NCI-H524 (cell line): ENCODE data around the gene HOXD1.

Source experiments
- DNase-seq, 2 experiments: peaks; one replicate each; lab custom pipeline; 2025; lab: John Stamatoyannopoulos, UW

Gene HOXD1

GRCh38 chr2:176187899-176188773, at the start of gene HOXD1:
Gene HOXD1 (plus strand): TSS chr2:176188668. CDS start chr2:176188802, 134 bp downstream.
- peak; percentile 26 to 67 for DNase-seq

DNA sequence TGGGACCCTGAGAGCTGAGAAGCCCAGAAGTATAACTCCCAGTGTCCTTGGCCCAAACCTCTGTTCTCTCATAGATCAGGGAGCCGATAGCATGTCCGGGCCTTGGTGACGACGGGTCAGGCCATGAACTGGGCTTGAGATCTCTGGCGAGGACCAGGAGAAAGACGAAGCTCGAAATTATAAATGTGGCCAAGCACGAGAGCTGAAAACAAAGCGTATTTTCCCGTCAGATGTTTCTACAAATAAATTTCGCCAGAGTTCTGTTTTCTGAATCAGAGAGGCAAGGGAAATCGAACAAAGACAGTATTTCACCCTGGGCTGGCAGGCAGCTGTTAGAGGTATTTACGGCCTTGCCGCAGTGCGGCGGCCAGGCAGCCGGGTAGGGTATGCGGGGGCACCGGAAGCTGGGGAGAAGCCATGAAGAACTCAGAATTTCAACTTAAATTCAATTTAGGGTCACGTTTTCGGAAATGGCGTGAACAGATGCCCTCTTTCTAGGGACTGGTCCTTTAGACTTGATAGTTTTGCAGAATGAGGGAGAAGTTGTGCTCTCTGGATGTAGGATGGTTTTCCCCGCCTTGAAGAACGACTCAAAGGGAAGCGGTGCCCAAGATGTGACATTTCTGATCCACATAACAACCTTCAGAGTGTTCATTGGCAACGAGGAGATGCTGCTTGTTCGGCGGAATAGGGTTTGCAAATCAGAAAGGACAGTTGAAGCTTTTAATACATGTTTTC, 49.4 kb upstream of the HOXD1 start:
- DNase-seq, result no peak

- peak in 1 of 2 experiments; percentile 56 for DNase-seq
These were observed 48.6 kb upstream of the HOXD1 start for GRCh38 chr2:176139661-176140512.

- peak; percentile 78 to 87 for DNase-seq
These were observed 47.8 kb upstream of the HOXD1 start for GRCh38 chr2:176140513-176141317.

DNA sequence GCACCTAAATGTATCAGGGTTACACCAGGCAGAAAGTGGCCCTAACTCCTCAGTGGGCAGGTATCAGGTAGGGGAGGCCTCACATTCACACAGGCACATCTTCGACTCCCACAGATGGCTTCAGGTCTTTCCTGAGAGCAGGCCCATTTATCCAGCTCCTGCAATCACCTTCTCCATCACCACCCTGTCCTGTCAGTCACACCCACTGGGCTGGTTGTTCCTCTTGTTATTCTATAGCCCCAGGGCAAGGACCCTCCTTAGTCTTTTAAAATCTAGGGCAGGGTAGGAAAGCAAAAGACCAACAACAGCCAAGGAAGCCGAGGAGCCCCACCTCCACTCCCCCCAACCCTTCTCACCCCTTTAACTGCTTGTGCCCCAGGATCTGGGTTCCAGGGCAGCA, 46.2 kb upstream of the HOXD1 start:
- DNase-seq, result no peak

GRCh38 chr2:176145085-176145969, 43.1 kb upstream of the HOXD1 start:
- DNase-seq, result no peak

DNA sequence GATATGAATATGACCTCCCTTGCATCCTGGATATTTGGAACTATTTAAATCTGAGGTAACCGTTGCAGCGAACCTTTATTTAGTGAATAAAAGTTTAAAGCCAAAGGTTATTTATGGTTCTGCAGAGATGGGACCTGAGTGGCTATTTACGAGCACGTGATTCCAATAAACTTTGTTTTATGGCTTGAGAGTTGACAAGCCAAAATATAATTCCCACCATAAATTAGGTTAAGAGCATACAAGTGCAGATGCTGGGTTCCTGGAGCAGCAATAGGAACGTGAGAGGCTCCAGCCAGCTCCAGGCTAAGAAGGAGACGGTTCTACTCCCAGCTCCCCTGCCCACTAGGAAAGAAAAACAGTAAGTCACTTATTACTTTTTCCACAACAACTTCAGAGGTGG, 42.4 kb upstream of the HOXD1 start:
- no peak for DNase-seq

GRCh38 chr2:176146645-176147044, 41.8 kb upstream of the HOXD1 start:
- DNase-seq, result no peak

DNA sequence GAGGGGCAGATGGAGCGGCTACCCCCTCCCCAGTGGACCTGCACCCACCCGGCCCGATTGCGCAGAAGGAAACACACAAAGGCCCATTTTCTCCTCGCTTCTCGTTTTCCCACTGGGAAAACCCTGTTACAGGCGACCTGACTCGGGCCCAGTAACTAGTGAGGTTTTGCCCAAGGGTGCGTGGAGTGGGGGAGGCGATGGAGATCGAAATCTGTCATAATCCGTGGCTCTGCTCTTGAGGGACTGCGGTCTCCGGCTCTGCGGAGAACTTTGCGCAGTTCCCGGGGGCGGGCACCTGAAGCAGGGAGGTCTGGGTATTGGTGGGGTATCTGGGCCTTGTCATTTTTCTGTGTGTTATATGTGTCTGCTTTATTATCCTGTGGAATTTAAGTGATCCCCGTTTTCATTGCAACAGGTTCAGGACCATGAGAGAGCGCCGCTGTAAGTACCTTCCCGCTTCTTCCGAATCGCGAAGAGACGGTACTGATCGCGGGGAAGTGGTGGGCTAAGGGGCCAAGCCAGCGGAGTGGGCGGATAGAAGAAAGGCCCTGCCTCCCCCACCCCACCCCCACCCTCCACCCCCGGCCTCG, 41.2 kb upstream of the HOXD1 start:
- no peak for DNase-seq

- no peak for DNase-seq
These were observed 40.5 kb upstream of the HOXD1 start for GRCh38 chr2:176147800-176148496.

DNA sequence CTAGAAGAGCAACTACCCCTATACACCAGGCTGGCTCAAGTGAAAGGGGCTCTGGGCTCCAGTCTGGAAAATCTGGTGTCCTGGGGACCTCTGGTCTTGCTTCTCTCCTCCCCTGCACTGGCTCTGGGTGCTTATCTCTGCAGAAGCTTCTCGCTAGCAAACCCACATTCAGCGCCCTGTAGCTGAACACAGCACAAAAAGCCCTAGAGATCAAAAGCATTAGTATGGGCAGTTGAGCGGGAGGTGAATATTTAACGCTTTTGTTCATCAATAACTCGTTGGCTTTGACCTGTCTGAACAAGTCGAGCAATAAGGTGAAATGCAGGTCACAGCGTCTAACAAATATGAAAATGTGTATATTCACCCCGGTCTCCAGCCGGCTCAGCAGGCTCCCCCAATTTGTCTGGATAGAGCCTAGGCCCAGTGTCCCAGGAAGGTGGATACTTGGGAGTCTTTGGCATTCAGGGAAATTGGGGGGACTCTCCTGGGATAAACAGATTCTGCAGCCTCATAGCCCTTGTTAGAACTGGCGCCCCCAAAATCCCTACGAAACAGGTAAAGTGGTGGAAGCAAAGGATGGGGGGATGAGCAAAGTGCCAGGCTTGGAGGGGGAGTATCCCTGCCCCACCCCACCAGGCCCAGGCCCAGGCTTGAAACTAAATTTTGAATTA, 39.6 kb upstream of the HOXD1 start:
- no peak for DNase-seq

GRCh38 chr2:176149481-176149938, 39.0 kb upstream of the HOXD1 start:
- DNase-seq, result no peak

DNA sequence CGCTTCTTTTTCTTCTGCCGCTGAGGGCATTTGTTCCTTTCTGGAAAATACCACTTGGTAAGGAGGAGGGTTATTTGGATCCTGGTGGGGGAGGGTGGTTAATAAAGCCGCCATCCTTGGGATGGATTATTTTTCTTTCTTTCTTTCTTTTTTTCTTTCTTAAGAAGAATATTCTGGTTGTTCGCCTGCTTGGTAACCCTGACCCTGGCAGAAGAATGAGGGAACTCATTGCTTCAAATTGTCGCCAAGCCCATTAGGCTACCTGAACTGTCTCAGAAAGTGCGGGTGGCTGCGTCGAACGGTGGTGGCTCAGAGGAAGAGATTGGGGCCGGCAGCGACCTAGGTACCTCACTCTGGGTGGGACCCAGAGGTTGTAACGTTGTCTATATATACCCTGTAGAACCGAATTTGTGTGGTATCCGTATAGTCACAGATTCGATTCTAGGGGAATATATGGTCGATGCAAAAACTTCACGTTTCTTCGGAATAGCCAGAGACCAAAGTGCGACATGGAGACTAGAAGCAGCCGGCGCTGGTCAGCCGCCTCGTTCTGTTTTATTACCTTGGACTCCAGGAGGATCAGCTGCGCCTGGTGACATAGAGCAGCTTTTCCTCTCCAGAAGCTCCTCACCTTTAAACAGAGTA, 38.4 kb upstream of the HOXD1 start:
- DNase-seq, result no peak

GRCh38 chr2:176150584-176151441, 37.7 kb upstream of the HOXD1 start:
- DNase-seq, result no peak

DNA sequence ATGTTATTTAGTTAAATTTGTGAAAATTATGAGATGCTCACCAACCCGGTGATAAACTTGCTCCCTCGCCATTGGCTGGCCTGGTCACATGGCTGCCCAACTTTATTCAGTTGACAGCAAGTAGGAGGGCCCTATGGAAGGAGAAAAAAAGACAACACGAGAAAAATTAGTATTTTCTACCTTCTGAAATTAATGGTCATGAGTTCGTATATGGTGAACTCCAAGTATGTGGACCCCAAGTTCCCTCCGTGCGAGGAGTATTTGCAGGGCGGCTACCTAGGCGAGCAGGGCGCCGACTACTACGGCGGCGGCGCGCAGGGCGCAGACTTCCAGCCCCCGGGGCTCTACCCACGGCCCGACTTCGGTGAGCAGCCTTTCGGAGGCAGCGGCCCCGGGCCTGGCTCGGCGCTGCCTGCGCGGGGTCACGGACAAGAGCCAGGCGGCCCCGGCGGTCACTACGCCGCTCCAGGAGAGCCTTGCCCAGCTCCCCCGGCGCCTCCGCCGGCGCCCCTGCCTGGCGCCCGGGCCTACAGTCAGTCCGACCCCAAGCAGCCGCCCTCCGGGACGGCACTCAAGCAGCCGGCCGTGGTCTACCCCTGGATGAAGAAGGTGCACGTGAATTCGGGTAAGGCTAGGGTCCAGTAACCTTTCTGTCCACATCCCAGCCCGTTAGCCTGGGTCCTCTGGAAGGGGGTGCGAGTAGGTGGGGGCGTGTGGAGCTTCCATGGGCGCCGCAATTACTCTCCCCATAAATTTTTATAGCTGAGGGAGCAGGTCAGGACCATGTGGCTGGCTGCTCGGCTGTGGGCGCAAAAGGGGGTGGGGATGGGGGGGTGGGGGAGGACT, 36.8 kb upstream of the HOXD1 start, which contains the start of gene HOXD4:
Gene HOXD4, plus strand, starts transcription at position 109 of the 846 bp plus-strand sequence. Its CDS starts 84 bp downstream, at position 193.
- no peak for DNase-seq
